K562 (cell line): Measurements from ENCODE around the gene DBX2. TPM values are rescaled to one million over a fixed set of nuclear protein-coding genes. Genes with fewer than 3 reads are reported as not detected.

Experiments
- BACH1 ChIP-seq: fragments of 200-800 bp; sonication (Bioruptor generic); IDR thresholded peaks from 2 replicates; pipeline ENCODE4 v1.6.1; 2016; ENCODE audit warnings: missing genetic modification characterization, missing compliant biosample characterization
- MCM5 ChIP-seq: fragments of 450-650 bp; IDR thresholded peaks from 2 replicates; pipeline ENCODE4 v1.6.1; 2016; ENCODE audit warnings: low read depth
- PHF20 ChIP-seq: fragments of 450-650 bp; IDR thresholded peaks from 2 replicates; pipeline ENCODE4 v1.6.1; 2018; ENCODE audit not compliant: partially characterized antibody
- SMAD4 ChIP-seq: fragments of 250-450 bp; sonication (Bioruptor Pico); conservative IDR thresholded peaks from 2 replicates; pipeline ENCODE4 v1.8.0; 2021; ENCODE audit warnings: inconsistent platforms, mild to moderate bottlenecking, moderate library complexity
- ZBTB7A ChIP-seq: IDR thresholded peaks from 2 replicates; pipeline ENCODE4 v1.6.1; 2011; ENCODE audit warnings: low read depth, mild to moderate bottlenecking, low read length, moderate library complexity, borderline replicate concordance; ENCODE audit not compliant: control insufficient read depth
- ZKSCAN1 ChIP-seq: fragments of 150-350 bp; IDR thresholded peaks from 2 replicates; pipeline ENCODE4 v1.6.1; 2016; ENCODE audit warnings: low read depth, low read length
- ZNF143 ChIP-seq: sonication (generic); formaldehyde crosslinking; IDR thresholded peaks from 2 replicates; pipeline ENCODE4 v1.9.0; 2022; ENCODE audit warnings: mild to moderate bottlenecking, missing genetic modification reagents
- polyA plus RNA-seq, 8 experiments: library from polyadenylated mRNA; depleted of rRNA in 4 of 8; stranded (reverse) in 5 of 8; unstranded in 3 of 8; fragments of >200 nt; fragmentation: Nextera tagmentation in 2 of 8; fragmentation: Illumina TruSeq in 1 of 8; extraction: Ambion mirVana in 2 of 8; extraction: Trizol in 1 of 8; gene quantifications; 2 replicates each; pipeline versions ENCODE4 v1.2.1 to v1.2.3, GENCODE V29; 2011 to 2014; ENCODE audit warnings: inconsistent platforms in 1 of 8, missing spikeins in 1 of 8
- total RNA-seq, 7 experiments: library from RNA; depleted of rRNA in 6 of 7; stranded (reverse); fragments of >200 nt in 6 of 7; fragmentation: Illumina TruSeq in 2 of 7; extraction: Trizol in 2 of 7; gene quantifications; 2 replicates each; pipeline versions ENCODE4 v1.2.1 to v1.2.3, GENCODE V29; 2011 to 2021; ENCODE audit warnings: low replicate concordance in 1 of 7
- TF ChIP-seq, protein P1 (sequence below): fragments of 250-450 bp; sonication (Bioruptor Pico); IDR thresholded peaks from 2 replicates; pipeline ENCODE4 v1.5.0; 2020; ENCODE audit warnings: mild to moderate bottlenecking
- TF ChIP-seq, protein P2 (sequence below): IDR thresholded peaks from 2 replicates; pipeline ENCODE4 v1.6.1; 2014; ENCODE audit warnings: antibody characterized with exemption

The DBX2 gene
- total and polyA plus RNA-seq, 9 of the 15 experiments (the other 6 are each of a cell fraction or from before 2014, with no cell fraction given): not detected

DNA sequence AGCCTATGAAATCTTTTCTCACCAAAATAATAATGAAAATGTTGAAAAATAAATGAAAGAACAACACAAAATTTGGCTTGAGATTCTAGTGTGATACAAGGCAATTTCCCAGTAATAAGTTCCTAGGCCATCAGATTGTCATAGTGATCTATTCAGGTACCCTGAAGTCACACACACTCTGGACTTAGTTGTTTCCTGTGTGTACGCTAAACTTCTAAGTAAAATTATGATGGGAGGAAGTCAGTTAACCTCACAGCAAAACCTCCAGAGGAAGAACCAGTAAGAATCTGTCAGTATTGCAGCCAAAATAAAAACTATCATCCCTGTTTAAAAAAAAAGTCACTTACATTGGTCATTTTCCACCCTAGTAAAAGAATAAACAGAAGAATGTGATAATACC, 81.9 kb downstream of the DBX2 start (continued):
- TF ChIP-seq MCM5: no peak
- TF ChIP-seq ZNF143: no peak
- TF ChIP-seq, protein P1, sequence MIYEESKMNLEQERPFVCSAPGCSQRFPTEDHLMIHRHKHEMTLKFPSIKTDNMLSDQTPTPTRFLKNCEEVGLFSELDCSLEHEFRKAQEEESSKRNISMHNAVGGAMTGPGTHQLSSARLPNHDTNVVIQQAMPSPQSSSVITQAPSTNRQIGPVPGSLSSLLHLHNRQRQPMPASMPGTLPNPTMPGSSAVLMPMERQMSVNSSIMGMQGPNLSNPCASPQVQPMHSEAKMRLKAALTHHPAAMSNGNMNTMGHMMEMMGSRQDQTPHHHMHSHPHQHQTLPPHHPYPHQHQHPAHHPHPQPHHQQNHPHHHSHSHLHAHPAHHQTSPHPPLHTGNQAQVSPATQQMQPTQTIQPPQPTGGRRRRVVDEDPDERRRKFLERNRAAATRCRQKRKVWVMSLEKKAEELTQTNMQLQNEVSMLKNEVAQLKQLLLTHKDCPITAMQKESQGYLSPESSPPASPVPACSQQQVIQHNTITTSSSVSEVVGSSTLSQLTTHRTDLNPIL: no peak
- TF ChIP-seq BACH1 (tag): no peak
- no peak for TF ChIP-seq SMAD4 (CRISPR knock-in tag)
- no peak for TF ChIP-seq PHF20
- TF ChIP-seq, protein P2, sequence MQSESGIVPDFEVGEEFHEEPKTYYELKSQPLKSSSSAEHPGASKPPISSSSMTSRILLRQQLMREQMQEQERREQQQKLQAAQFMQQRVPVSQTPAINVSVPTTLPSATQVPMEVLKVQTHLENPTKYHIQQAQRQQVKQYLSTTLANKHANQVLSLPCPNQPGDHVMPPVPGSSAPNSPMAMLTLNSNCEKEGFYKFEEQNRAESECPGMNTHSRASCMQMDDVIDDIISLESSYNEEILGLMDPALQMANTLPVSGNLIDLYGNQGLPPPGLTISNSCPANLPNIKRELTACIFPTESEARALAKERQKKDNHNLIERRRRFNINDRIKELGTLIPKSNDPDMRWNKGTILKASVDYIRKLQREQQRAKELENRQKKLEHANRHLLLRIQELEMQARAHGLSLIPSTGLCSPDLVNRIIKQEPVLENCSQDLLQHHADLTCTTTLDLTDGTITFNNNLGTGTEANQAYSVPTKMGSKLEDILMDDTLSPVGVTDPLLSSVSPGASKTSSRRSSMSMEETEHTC: no peak
- no peak for TF ChIP-seq ZBTB7A
- TF ChIP-seq ZKSCAN1: no peak

Other genes with a start within 250 kb of the DBX2 start
- 0.20 and 0.36 TPM in 2 replicates for gene NELL2, start 174.8 kb downstream of the DBX2 start, total RNA-seq (2014; rRNA removed)
- gene NELL2, start 174.8 kb downstream of the DBX2 start, total RNA-seq (2014; rRNA removed; fragmentation: Illumina TruSeq; extraction: Trizol): 0.58 and 0.80 TPM in 2 replicates
- 0.30 and 1.1 TPM in 2 replicates for gene NELL2, start 174.8 kb downstream of the DBX2 start, total RNA-seq (2015; rRNA removed; fragmentation: Illumina TruSeq; extraction: Trizol)
- gene NELL2, start 174.8 kb downstream of the DBX2 start, total RNA-seq (2021): 0.47 and 0.53 TPM in 2 replicates
- gene NELL2, start 174.8 kb downstream of the DBX2 start, polyA plus RNA-seq (2011; rRNA removed): 0.27 and 0.82 TPM in 2 replicates
- 0.19 and 0.71 TPM in 2 replicates for gene NELL2, start 174.8 kb downstream of the DBX2 start, polyA plus RNA-seq (2014; fragmentation: Illumina TruSeq; extraction: Trizol)
- under 1 TPM; 0.32 to 0.38 TPM for gene NELL2, start 174.8 kb downstream of the DBX2 start, polyA plus RNA-seq (2014; fragmentation: Nextera tagmentation; extraction: Ambion mirVana)
- gene NELL2, start 174.8 kb downstream of the DBX2 start, polyA plus RNA-seq (2014; rRNA removed): 0.45 and 1.6 TPM in 2 replicates
- 13.1 and 17.0 TPM in 2 replicates for gene ANO6, start 165.0 kb upstream of the DBX2 start, total RNA-seq (2014; rRNA removed)
- gene ANO6, start 165.0 kb upstream of the DBX2 start, total RNA-seq (2014; rRNA removed; fragmentation: Illumina TruSeq; extraction: Trizol): 23.8 and 25.6 TPM in 2 replicates
- gene ANO6, start 165.0 kb upstream of the DBX2 start, total RNA-seq (2015; rRNA removed; fragmentation: Illumina TruSeq; extraction: Trizol): 23.1 and 24.7 TPM in 2 replicates
- 19.0 and 20.3 TPM in 2 replicates for gene ANO6, start 165.0 kb upstream of the DBX2 start, total RNA-seq (2021)
- 19.3 and 23.4 TPM in 2 replicates for gene ANO6, start 165.0 kb upstream of the DBX2 start, polyA plus RNA-seq (2011; rRNA removed)
- 17.2 and 21.1 TPM in 2 replicates for gene ANO6, start 165.0 kb upstream of the DBX2 start, polyA plus RNA-seq (2014; fragmentation: Illumina TruSeq; extraction: Trizol)
- gene ANO6, start 165.0 kb upstream of the DBX2 start, polyA plus RNA-seq (2014; fragmentation: Nextera tagmentation; extraction: Ambion mirVana): 1 to 10 TPM; 3.5 to 5.6 TPM
- gene ANO6, start 165.0 kb upstream of the DBX2 start, polyA plus RNA-seq (2014; rRNA removed): 10.4 and 14.0 TPM in 2 replicates